ENCODE results near the gene DDX54.

GRCh38 chr12:113144806-113145205 is 40.5 kb downstream of the DDX54 start:
- TF ChIP-seq CTCF (IDR thresholded peaks at IDR 0.05) (no peak), POLR2AphosphoS5 (IDR thresholded peaks at IDR 0.05; ENCODE audit: low read depth, low read length) (no peak)
